Muscle of arm (tissue), 12 donors: ENCODE measurements around the gene ATXN7L2. TPM values are rescaled to one million over a fixed set of nuclear protein-coding genes. Genes with fewer than 3 reads are reported as not detected.

Source experiments
- polyA plus RNA-seq, 12 donors: library from polyadenylated mRNA; unstranded; fragments of 120-200 nt; gene quantifications; one replicate each; pipeline ENCODE4 v1.2.1, GENCODE V29; 2013; ENCODE audit not compliant: insufficient read length in 12 of 12

Gene ATXN7L2
- polyA plus RNA-seq, 12 donors = 9.3 to 30.9 (median 21.0) TPM; not detected in 1

Other genes starting within 250 kb of the ATXN7L2 start
- 10 to 100 TPM in 2 of 12 donors, 1 to 10 TPM in 9, not detected in 1; 3.5 to 16.7 (median 4.7) TPM for gene CELSR2, start 234.4 kb upstream of the ATXN7L2 start, polyA plus RNA-seq
- gene PSRC1, start 200.8 kb upstream of the ATXN7L2 start, polyA plus RNA-seq = 10 to 100 TPM in 8 of 12 donors, 1 to 10 TPM in 3, not detected in 1; 8.3 to 25.4 (median 12.7) TPM
- 1 to 10 TPM in 3 of 12 donors, under 1 TPM in 7, not detected in 2; 0.26 to 1.3 (median 0.55) TPM for gene MYBPHL, start 176.9 kb upstream of the ATXN7L2 start, polyA plus RNA-seq
- 10 to 100 TPM in 11 of 12 donors, not detected in 1; 20.0 to 42.1 (median 34.6) TPM for gene SORT1, start 86.0 kb upstream of the ATXN7L2 start, polyA plus RNA-seq
- 10 to 100 TPM in 11 of 12 donors, not detected in 1; 32.0 to 84.2 (median 70.4) TPM for gene PSMA5, start 57.5 kb upstream of the ATXN7L2 start, polyA plus RNA-seq
- 100 to 1,000 TPM in 11 of 12 donors, 10 to 100 TPM in 1; 64.4 to 356 (median 243) TPM for gene SYPL2, start 17.4 kb upstream of the ATXN7L2 start, polyA plus RNA-seq
- 10 to 100 TPM in 4 of 12 donors, 1 to 10 TPM in 7, not detected in 1; 6.9 to 13.9 (median 9.4) TPM for gene CYB561D1, start 10.2 kb downstream of the ATXN7L2 start, polyA plus RNA-seq
- gene AMIGO1, start 25.8 kb downstream of the ATXN7L2 start, polyA plus RNA-seq = 10 to 100 TPM in 8 of 12 donors, 1 to 10 TPM in 3, not detected in 1; 4.1 to 16.8 (median 12.4) TPM
- 1 to 10 TPM in 10 of 12 donors, not detected in 2; 1.6 to 3.6 (median 2.2) TPM for gene GPR61, start 56.0 kb downstream of the ATXN7L2 start, polyA plus RNA-seq
- 10 to 100 TPM in 1 of 12 donors, 1 to 10 TPM in 10, not detected in 1; 6.2 to 10.7 (median 7.6) TPM for gene GNAI3, start 64.7 kb downstream of the ATXN7L2 start, polyA plus RNA-seq
- gene GNAT2, start 135.7 kb downstream of the ATXN7L2 start, polyA plus RNA-seq = not detected
- 10 to 100 TPM in 11 of 12 donors, not detected in 1; 22.1 to 54.9 (median 33.5) TPM for gene AMPD2, start 135.9 kb downstream of the ATXN7L2 start, polyA plus RNA-seq
- gene GSTM4, start 172.2 kb downstream of the ATXN7L2 start, polyA plus RNA-seq = 10 to 100 TPM in 11 of 12 donors, not detected in 1; 12.2 to 26.8 (median 18.9) TPM
- gene GSTM2, start 184.2 kb downstream of the ATXN7L2 start, polyA plus RNA-seq = 100 to 1,000 TPM in 11 of 12 donors, not detected in 1; 122 to 195 (median 169) TPM
- gene GSTM1, start 203.9 kb downstream of the ATXN7L2 start, polyA plus RNA-seq = 10 to 100 TPM in 6 of 12 donors, 1 to 10 TPM in 2, under 1 TPM in 3, not detected in 1; 0.39 to 89.9 (median 48.3) TPM
- gene GSTM5, start 228.3 kb downstream of the ATXN7L2 start, polyA plus RNA-seq = 10 to 100 TPM in 11 of 12 donors, not detected in 1; 10.2 to 32.5 (median 24.9) TPM